GM23338 (cell line): ENCODE results near the gene CT47C1.

Source experiments
- CREB1 ChIP-seq: fragments of 250-450 bp; sonication (Bioruptor Pico); IDR thresholded peaks from 2 replicates; pipeline ENCODE4 v1.5.0; 2020; ENCODE audit warnings: low read depth, mild to moderate bottlenecking, moderate library complexity
- CTCF ChIP-seq, 2 experiments: fragments of 200-600 bp in 1 of 2; sonication (generic) in 1 of 2; conservative IDR thresholded peaks; 2 replicates each; pipeline versions ENCODE4 v1.5.1 to v1.6.1; 2016 to 2017; ENCODE audit warnings: antibody characterized with exemption in 2 of 2, low read depth in 2 of 2, mild to moderate bottlenecking in 2 of 2, moderate library complexity in 1 of 2
- EZH2 ChIP-seq: fragments of 200-600 bp; sonication (generic); IDR thresholded peaks from one replicate; pipeline ENCODE4 v1.8.0; 2017; ENCODE audit warnings: antibody characterized with exemption, mild to moderate bottlenecking, low read depth; ENCODE audit not compliant: unreplicated experiment
- EZH2phosphoT487 ChIP-seq: fragments of 200-600 bp; sonication (generic); IDR thresholded peaks from one replicate; pipeline ENCODE4 v1.8.1; 2018; ENCODE audit warnings: antibody characterized with exemption; ENCODE audit not compliant: unreplicated experiment
- JUNB ChIP-seq: IDR thresholded peaks from one replicate; pipeline ENCODE4 v1.6.1; 2016; ENCODE audit warnings: antibody characterized with exemption; ENCODE audit not compliant: unreplicated experiment
- POLR2AphosphoS5 ChIP-seq: IDR thresholded peaks from 2 replicates; pipeline ENCODE4 v1.6.1; 2016; ENCODE audit warnings: antibody characterized with exemption, low read depth
- REST ChIP-seq: IDR thresholded peaks from one replicate; pipeline ENCODE4 v1.6.1; 2018; ENCODE audit warnings: antibody characterized with exemption; ENCODE audit not compliant: unreplicated experiment
- ZNF114 ChIP-seq: fragments of 250-450 bp; sonication (Bioruptor Pico); IDR thresholded peaks from 2 replicates; pipeline ENCODE4 v1.5.0; 2020; ENCODE audit warnings: mild to moderate bottlenecking, moderate library complexity

GRCh38 chrX:119055687-119056086 lies 17.1 kb upstream of the CT47C1 start:
- TF ChIP-seq CREB1 (CRISPR knock-in tag) (no peak), CTCF (conservative IDR thresholded peaks at IDR 0.05; ENCODE audit: low read depth in 2 of 2) (no peak), JUNB (no peak), ZNF114 (CRISPR knock-in tag) (no peak), EZH2phosphoT487 (no peak), EZH2 (no peak), POLR2AphosphoS5 (no peak), REST (no peak)
